ENCODE measurements around the gene PIGU. TPM values are rescaled to one million over a fixed set of nuclear protein-coding genes. Genes with fewer than 3 reads are reported as not detected.

PIGU gene
- total RNA-seq, 1 experiment from 2014 or later, result 25.1 TPM

- DNase-seq (ENCODE audit: low read depth, low spot score), result no peak
- H4K20me1 ChIP-seq (ENCODE audit: insufficient read depth), result no peaks in the 10 kb centered on the region
- no peak overlapping the region for H3K27ac ChIP-seq (ENCODE audit: low read depth, low read length)
- no peak overlapping the region for H3K9ac ChIP-seq (ENCODE audit: low read length)
- no peak for ATAC-seq
- H3K4me1 ChIP-seq (ENCODE audit: control insufficient read depth in 1 of 2, insufficient read depth in 2 of 2, low read length in 2 of 2), result no peaks in the 10 kb centered on the region
- H3K27me3 ChIP-seq (ENCODE audit: insufficient read depth, low read length), result no peaks in the 10 kb centered on the region
- TF ChIP-seq SP1 (IDR thresholded peaks at IDR 0.05; ENCODE audit: low read depth) (no peak), TCF7L2 (IDR thresholded peaks at IDR 0.05; ENCODE audit: borderline replicate concordance, extremely low read depth, insufficient read depth, insufficient read length) (no peak), EZH2phosphoT487 (IDR thresholded peaks at IDR 0.05; ENCODE audit: borderline replicate concordance) (no peak)
- ChIA-PET POLR2A (no interaction called here), RAD21 (ENCODE audit: low non-redundant PET in 1 of 2, low total read pairs in 2 of 2, uncharacterized antibody in 2 of 2, unreplicated experiment in 2 of 2) (interaction anchor here in 1 of 2 experiments (1.3 kb wide), 1 partner anchor 225 kb away, joined by 3 read pairs; no protein-coding TSS in a partner anchor), CTCF (interaction anchor here (0.7 to 2.4 kb wide), 8 partner anchors 15 to 396 kb away, joined by 3 to 9 read pairs (median 4); partner anchors contain the start of gene DYNLRB1)
- H3K36me3 ChIP-seq (ENCODE audit: control insufficient read depth in 1 of 2, insufficient read depth in 2 of 2, low read length in 2 of 2), result peaks cover 26 to 39% of the 10 kb centered on the region in 2 experiments; a peak in 3 of 4 replicates
- no peaks in the 10 kb centered on the region for H3K9me3 ChIP-seq (ENCODE audit: control insufficient read depth in 1 of 2, insufficient read depth in 1 of 2, low read depth in 1 of 2, low read length in 2 of 2)
- H3K79me2 ChIP-seq (ENCODE audit: insufficient read depth, low read length), result peaks cover 1% of the 10 kb centered on the region; the same call in 1 of the 2 replicates
- H2AFZ ChIP-seq (ENCODE audit: low read depth, low read length, poor library complexity, severe bottlenecking), result no peak overlapping the region
- H3K4me2 ChIP-seq (ENCODE audit: low read length), result no peak overlapping the region
- H3K9me2 ChIP-seq (ENCODE audit: insufficient read depth), result no peaks in the 10 kb centered on the region
- BruUV-seq (replicated peaks), result no TSS peak
- intact Hi-C loops (cut with micrococcal nuclease), result loop anchor here (1.0 to 2.0 kb wide), 2 partner anchors 171 to 231 kb away; no protein-coding TSS in a partner anchor
- no peak overlapping the region for H3K4me3 ChIP-seq (replicated peaks in 1 of 2; ENCODE audit: low read depth in 1 of 2, low read length in 2 of 2)
These were observed 139.2 kb downstream of the PIGU start for GRCh38 chr20:34537651-34538050.

- no TSS peak for BruUV-seq (replicated peaks)
- Histone ChIP-seq H3K9me3 (ENCODE audit: control insufficient read depth in 1 of 2, insufficient read depth in 1 of 2, low read depth in 1 of 2, low read length in 2 of 2) (no peaks in the 10 kb centered on the region), H3K4me1 (ENCODE audit: control insufficient read depth in 1 of 2, insufficient read depth in 2 of 2, low read length in 2 of 2) (no peaks in the 10 kb centered on the region), H3K36me3 (ENCODE audit: control insufficient read depth in 1 of 2, insufficient read depth in 2 of 2, low read length in 2 of 2) (peaks cover 26 to 46% of the 10 kb centered on the region in 2 experiments; a peak in 3 of 4 replicates), H3K4me3 (replicated peaks in 1 of 2; ENCODE audit: low read depth in 1 of 2, low read length in 2 of 2) (no peak overlapping the region), H3K79me2 (ENCODE audit: insufficient read depth, low read length) (peaks cover 2% of the 10 kb centered on the region; the same call in 1 of the 2 replicates), H3K9me2 (ENCODE audit: insufficient read depth) (no peaks in the 10 kb centered on the region), H4K20me1 (ENCODE audit: insufficient read depth) (no peaks in the 10 kb centered on the region), H3K27ac (ENCODE audit: low read depth, low read length) (no peak overlapping the region), H3K9ac (ENCODE audit: low read length) (no peak overlapping the region), H3K4me2 (ENCODE audit: low read length) (no peak overlapping the region), H2AFZ (ENCODE audit: low read depth, low read length, poor library complexity, severe bottlenecking) (no peak overlapping the region), H3K27me3 (ENCODE audit: insufficient read depth, low read length) (no peaks in the 10 kb centered on the region)
- peak; percentile 44; the same call in 1 of the 2 replicates for TF ChIP-seq RAD21 (IDR thresholded peaks at IDR 0.05; ENCODE audit: low read depth)
- peak; percentile 25 to 40 (median 34); a peak in 3 of 6 replicates for TF ChIP-seq CTCF (IDR thresholded peaks at IDR 0.05 in 2 of 3, conservative IDR thresholded peaks at IDR 0.05 in 1 of 3; ENCODE audit: borderline replicate concordance in 1 of 3, insufficient read depth in 1 of 3, low read depth in 2 of 3, low read length in 2 of 3)
- TF ChIP-seq SIN3A (IDR thresholded peaks at IDR 0.05; ENCODE audit: low read depth), result no peak
- DNase-seq (ENCODE audit: low read depth, low spot score) (no peak), ATAC-seq (peak; percentile 81)
- RAD21 ChIA-PET (ENCODE audit: low non-redundant PET in 1 of 2, low total read pairs in 2 of 2, uncharacterized antibody in 2 of 2, unreplicated experiment in 2 of 2), result interaction anchor here (0.7 to 1.3 kb wide), 3 partner anchors 42 to 280 kb away, joined by 3 to 6 read pairs (median 3); no protein-coding TSS in a partner anchor
- intact Hi-C loops (cut with micrococcal nuclease), result no loop called here
- CTCF ChIA-PET, result interaction anchor here (0.9 to 2.4 kb wide), 7 partner anchors 20 to 346 kb away, joined by 3 to 5 read pairs (median 4); partner anchors contain the start of gene DYNLRB1
- POLR2A ChIA-PET, result no interaction called here
These were observed 140.0 kb downstream of the PIGU start for GRCh38 chr20:34536798-34537394.
